Measurements from ENCODE around the gene IDH2. TPM values are rescaled to one million over a fixed set of nuclear protein-coding genes. Genes with fewer than 3 reads are reported as not detected.

Gene IDH2
- total RNA-seq, 1 donor = 44.6 TPM

DNA sequence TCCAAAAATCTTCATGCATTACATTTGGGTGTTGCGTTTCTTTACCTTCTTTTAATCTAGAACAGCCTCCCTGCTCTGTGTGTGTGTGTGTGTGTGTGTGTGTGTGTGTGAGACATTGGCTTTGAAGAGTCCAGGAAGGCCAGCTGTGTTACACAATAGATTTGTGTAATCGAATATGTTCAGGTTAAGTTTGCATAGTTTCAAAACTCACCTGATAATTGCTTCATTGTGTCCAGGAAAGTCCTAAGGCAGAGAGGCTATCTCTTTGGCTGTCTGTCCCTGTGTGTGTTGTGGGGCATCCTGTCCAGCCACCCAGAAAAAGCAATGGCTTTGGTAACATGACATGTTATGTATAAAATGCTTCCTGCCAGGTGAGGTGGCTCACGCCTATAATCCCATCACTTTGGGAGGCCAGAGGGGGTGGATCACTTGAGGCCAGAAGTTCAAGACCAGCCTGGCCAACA, 63.6 kb downstream of the IDH2 start:
- Histone ChIP-seq H3K4me1 (ENCODE audit: insufficient read depth, low read length) (peaks cover 76% of the 10 kb centered on the region), H3K27me3 (ENCODE audit: insufficient read depth, low read length) (no peaks in the 10 kb centered on the region), H3K4me3 (ENCODE audit: low read length) (no peak overlapping the region), H3K9me3 (ENCODE audit: low read depth, low read length) (no peaks in the 10 kb centered on the region)

- peaks cover 82% of the 10 kb centered on the region for H3K4me1 ChIP-seq (ENCODE audit: insufficient read depth, low read length)
- no peaks in the 10 kb centered on the region for H3K27me3 ChIP-seq (ENCODE audit: insufficient read depth, low read length)
- H3K9me3 ChIP-seq (ENCODE audit: low read depth, low read length) = no peaks in the 10 kb centered on the region
- H3K4me3 ChIP-seq (ENCODE audit: low read length) = no peak overlapping the region
These were observed 64.2 kb downstream of the IDH2 start for GRCh38 chr15:90037961-90038631.

DNA sequence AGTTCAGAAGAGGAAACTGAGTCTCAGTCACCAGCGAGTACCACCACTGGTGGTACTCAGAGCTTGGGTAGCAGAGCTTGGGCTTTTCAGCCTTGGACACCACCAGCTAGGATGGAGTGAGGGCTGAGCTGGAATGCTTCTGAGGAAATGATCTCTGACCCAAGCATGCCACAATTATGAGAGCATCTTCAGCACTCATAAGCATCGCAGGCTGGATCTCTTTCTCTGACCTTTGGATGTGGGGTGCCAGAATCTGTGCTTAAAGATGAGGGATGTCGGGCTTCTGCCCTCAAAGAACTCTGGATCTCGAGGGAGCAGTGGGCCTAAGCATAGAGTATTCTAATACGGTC, 64.8 kb downstream of the IDH2 start:
- Histone ChIP-seq H3K4me1 (ENCODE audit: insufficient read depth, low read length) (peaks cover 88% of the 10 kb centered on the region), H3K27me3 (ENCODE audit: insufficient read depth, low read length) (no peaks in the 10 kb centered on the region), H3K4me3 (ENCODE audit: low read length) (no peak overlapping the region), H3K9me3 (ENCODE audit: low read depth, low read length) (no peaks in the 10 kb centered on the region)

DNA sequence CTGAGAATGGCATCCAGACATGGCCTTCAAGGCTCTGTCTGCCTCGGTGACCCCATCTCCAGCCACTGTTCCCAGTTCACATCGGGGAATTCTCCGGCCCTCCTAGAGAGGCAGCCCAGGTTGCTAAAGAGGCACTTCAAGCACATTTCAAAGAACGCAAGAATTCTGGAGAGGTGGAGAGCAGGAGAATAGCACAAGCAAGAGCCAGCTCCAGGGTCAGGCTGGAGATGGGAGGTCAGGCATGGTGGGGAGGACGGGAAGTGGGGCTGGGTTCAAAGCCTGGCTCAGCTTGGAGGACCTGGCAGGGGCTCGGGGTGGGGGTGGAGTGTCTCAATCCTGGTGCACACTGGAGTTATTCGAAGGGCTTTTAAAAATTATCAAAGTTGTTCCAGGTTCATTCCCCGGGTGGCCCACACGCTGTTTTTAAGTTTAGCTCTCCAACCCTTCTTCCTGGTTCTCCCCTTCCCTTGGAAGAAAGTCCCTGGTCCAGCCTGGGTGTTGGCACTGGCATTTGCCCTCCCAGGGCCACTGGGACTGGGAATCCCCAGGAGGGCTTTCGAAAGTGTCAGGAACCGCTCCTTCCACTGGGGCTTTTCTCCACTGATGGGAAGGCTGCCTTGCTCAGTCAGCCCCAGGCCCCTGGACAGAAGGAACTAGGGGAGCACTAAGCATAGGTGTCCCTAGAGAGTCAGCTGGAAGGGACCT, 65.3 kb downstream of the IDH2 start:
- H3K9me3 ChIP-seq (ENCODE audit: low read depth, low read length) = no peaks in the 10 kb centered on the region
- no peak overlapping the region for H3K4me3 ChIP-seq (ENCODE audit: low read length)
- no peaks in the 10 kb centered on the region for H3K27me3 ChIP-seq (ENCODE audit: insufficient read depth, low read length)
- H3K4me1 ChIP-seq (ENCODE audit: insufficient read depth, low read length) = peaks cover 93% of the 10 kb centered on the region

- Histone ChIP-seq H3K4me1 (ENCODE audit: insufficient read depth, low read length) (peaks cover 99% of the 10 kb centered on the region), H3K27me3 (ENCODE audit: insufficient read depth, low read length) (no peaks in the 10 kb centered on the region), H3K4me3 (ENCODE audit: low read length) (no peak overlapping the region), H3K9me3 (ENCODE audit: low read depth, low read length) (no peaks in the 10 kb centered on the region)
These were observed 65.9 kb downstream of the IDH2 start for GRCh38 chr15:90036343-90036742.

DNA sequence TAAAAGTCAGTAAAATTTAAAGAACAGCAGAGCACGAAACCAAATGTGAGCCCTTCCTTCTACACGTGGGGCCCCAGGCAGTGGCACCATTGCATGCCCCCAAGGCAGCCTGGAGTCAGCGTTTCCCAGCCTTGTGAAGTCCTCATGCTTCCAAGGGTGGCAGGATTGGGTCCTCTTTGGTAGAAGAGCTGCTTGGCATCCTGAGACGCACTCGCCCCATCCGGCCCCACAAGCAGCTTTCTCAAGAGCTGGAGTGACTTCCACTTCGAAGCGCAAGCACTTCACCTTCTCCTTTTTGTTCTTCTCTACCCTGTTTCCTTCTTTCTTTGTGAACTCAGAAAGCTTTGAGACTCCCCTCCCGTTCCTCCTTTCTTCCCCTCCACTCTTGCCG, 66.4 kb downstream of the IDH2 start:
- H3K4me3 ChIP-seq (ENCODE audit: low read length) = no peak overlapping the region
- H3K4me1 ChIP-seq (ENCODE audit: insufficient read depth, low read length) = peaks cover 99% of the 10 kb centered on the region
- H3K27me3 ChIP-seq (ENCODE audit: insufficient read depth, low read length) = no peaks in the 10 kb centered on the region
- no peaks in the 10 kb centered on the region for H3K9me3 ChIP-seq (ENCODE audit: low read depth, low read length)

GRCh38 chr15:90035095-90035839, 67.0 kb downstream of the IDH2 start:
- Histone ChIP-seq H3K9me3 (ENCODE audit: low read depth, low read length) (no peaks in the 10 kb centered on the region), H3K4me3 (ENCODE audit: low read length) (no peak overlapping the region), H3K4me1 (ENCODE audit: insufficient read depth, low read length) (peaks cover 98% of the 10 kb centered on the region), H3K27me3 (ENCODE audit: insufficient read depth, low read length) (no peaks in the 10 kb centered on the region)

GRCh38 chr15:90033448-90033847, 68.8 kb downstream of the IDH2 start:
- Histone ChIP-seq H3K9me3 (ENCODE audit: low read depth, low read length) (no peaks in the 10 kb centered on the region), H3K4me1 (ENCODE audit: insufficient read depth, low read length) (peaks cover 94% of the 10 kb centered on the region), H3K4me3 (ENCODE audit: low read length) (no peak overlapping the region), H3K27me3 (ENCODE audit: insufficient read depth, low read length) (no peaks in the 10 kb centered on the region)

Other genes with a start within 250 kb of the IDH2 start
- gene AP3S2, start 208.5 kb downstream of the IDH2 start, total RNA-seq = 38.9 TPM
- gene ARPIN, start 189.5 kb downstream of the IDH2 start, total RNA-seq = 2.9 TPM
- gene ZNF710, start 101.1 kb downstream of the IDH2 start, total RNA-seq = 9.1 TPM
- 7.9 TPM for gene SEMA4B, start 98.9 kb upstream of the IDH2 start, total RNA-seq
- 33.2 TPM for gene CIB1, start 131.5 kb upstream of the IDH2 start, total RNA-seq
- 3.7 TPM for gene GDPGP1, start 131.7 kb upstream of the IDH2 start, total RNA-seq
- gene TTLL13, start 147.1 kb upstream of the IDH2 start, total RNA-seq = 0.31 TPM
- gene NGRN, start 163.2 kb upstream of the IDH2 start, total RNA-seq = 36.2 TPM
- gene ZNF774, start 249.8 kb upstream of the IDH2 start, total RNA-seq = under 0.01 TPM

Data from mononuclear cell (primary cell).